ENCODE data around the gene HEMGN.
"Not testable (repeated sequence)": the region's sequence is repeated elsewhere in the genome, so short reads cannot be mapped to it uniquely, and the experiment has no call there.

HEMGN gene

GRCh38 chr9:97938081-97938644 lies at the start of gene HEMGN:
TSS of gene HEMGN (minus strand) at chr9:97938172. CDS start at chr9:97938136, 36 bp downstream.
- DNase-seq (ENCODE audit: low spot score) = peak; percentile 68

GRCh38 chr9:97987487-97987886 lies 49.5 kb upstream of the HEMGN start:
- DNase-seq (ENCODE audit: low spot score) = no peak

- DNase-seq (ENCODE audit: low spot score) = peak; percentile 35
These were observed 47.3 kb upstream of the HEMGN start for GRCh38 chr9:97985058-97985861.

- peak; percentile 64 for DNase-seq (ENCODE audit: low spot score)
These were observed 46.5 kb upstream of the HEMGN start for GRCh38 chr9:97984188-97985057.

GRCh38 chr9:97983589-97984187 lies 45.7 kb upstream of the HEMGN start:
- peak; percentile 48 for DNase-seq (ENCODE audit: low spot score)

GRCh38 chr9:97982683-97983588 lies 45.0 kb upstream of the HEMGN start, which contains the start of gene ANP32B:
TSS of gene ANP32B (plus strand) at chr9:97983341. CDS start at chr9:97983556, 215 bp downstream.
- peak; percentile 94 for DNase-seq (ENCODE audit: low spot score)

GRCh38 chr9:97981846-97982682 lies 44.1 kb upstream of the HEMGN start:
- DNase-seq (ENCODE audit: low spot score) = no peak

- no peak for DNase-seq (ENCODE audit: low spot score)
These were observed 43.2 kb upstream of the HEMGN start for GRCh38 chr9:97980918-97981845.

GRCh38 chr9:97980479-97980803 lies 42.5 kb upstream of the HEMGN start:
- no peak for DNase-seq (ENCODE audit: low spot score)

- peak; percentile 5 for DNase-seq (ENCODE audit: low spot score)
These were observed 42.0 kb upstream of the HEMGN start for GRCh38 chr9:97979788-97980478.

GRCh38 chr9:97978371-97979130 lies 40.6 kb upstream of the HEMGN start:
- DNase-seq (ENCODE audit: low spot score) = no peak

GRCh38 chr9:97976633-97977032 lies 38.7 kb upstream of the HEMGN start:
- DNase-seq (ENCODE audit: low spot score) = not testable (repeated sequence)

GRCh38 chr9:97975376-97975775 lies 37.4 kb upstream of the HEMGN start:
- DNase-seq (ENCODE audit: low spot score) = no peak

GRCh38 chr9:97972753-97973152 lies 34.8 kb upstream of the HEMGN start:
- DNase-seq (ENCODE audit: low spot score) = no peak

GRCh38 chr9:97970165-97970564 lies 32.2 kb upstream of the HEMGN start:
- no peak for DNase-seq (ENCODE audit: low spot score)

GRCh38 chr9:97969014-97969413 lies 31.0 kb upstream of the HEMGN start:
- no peak for DNase-seq (ENCODE audit: low spot score)

- DNase-seq (ENCODE audit: low spot score) = no peak
These were observed 28.5 kb upstream of the HEMGN start for GRCh38 chr9:97966493-97966892.

- DNase-seq (ENCODE audit: low spot score) = no peak
These were observed 26.9 kb upstream of the HEMGN start for GRCh38 chr9:97964901-97965300.

Measured in CD4-positive, alpha-beta T cell treated with Interleukin-6 at 100 ng/mL for 8 hours (primary cell).